HEK293T (cell line): ENCODE data around the gene MAGEC3.

Experiments used
- BHLHE40 ChIP-seq: fragments of 450-650 bp; IDR thresholded peaks from 2 replicates; pipeline ENCODE4 v1.6.1; 2016; ENCODE audit warnings: mild to moderate bottlenecking, moderate library complexity, borderline replicate concordance
- CTBP1 ChIP-seq: fragments of 450-650 bp; IDR thresholded peaks from 2 replicates; pipeline ENCODE4 v1.6.1; 2016; ENCODE audit warnings: borderline replicate concordance
- ELF4 ChIP-seq: fragments of 450-650 bp; IDR thresholded peaks from 2 replicates; pipeline ENCODE4 v1.6.1; 2017; ENCODE audit warnings: antibody characterized with exemption
- FOXA1 ChIP-seq: fragments of 450-650 bp; IDR thresholded peaks from 2 replicates; pipeline ENCODE4 v1.6.1; 2016; ENCODE audit warnings: mild to moderate bottlenecking
- FOXK2 ChIP-seq: fragments of 450-650 bp; IDR thresholded peaks from 2 replicates; pipeline ENCODE4 v1.6.1; 2016; ENCODE audit warnings: mild to moderate bottlenecking
- FOXM1 ChIP-seq: fragments of 450-650 bp; IDR thresholded peaks from 2 replicates; pipeline ENCODE4 v1.6.1; 2017; ENCODE audit warnings: mild to moderate bottlenecking, borderline replicate concordance
- HDGF ChIP-seq: fragments of 450-650 bp; IDR thresholded peaks from 2 replicates; pipeline ENCODE4 v1.6.1; 2017; ENCODE audit warnings: antibody characterized with exemption, borderline replicate concordance
- LEF1 ChIP-seq: fragments of 450-650 bp; IDR thresholded peaks from 2 replicates; pipeline ENCODE4 v1.6.1; 2017; ENCODE audit warnings: mild to moderate bottlenecking, borderline replicate concordance
- NFRKB ChIP-seq: fragments of 450-650 bp; IDR thresholded peaks from 2 replicates; pipeline ENCODE4 v1.6.1; 2016; ENCODE audit warnings: mild to moderate bottlenecking, moderate library complexity
- PKNOX1 ChIP-seq: fragments of 450-650 bp; IDR thresholded peaks from 2 replicates; pipeline ENCODE4 v1.6.1; 2016
- SP1 ChIP-seq: fragments of 450-650 bp; IDR thresholded peaks from 2 replicates; pipeline ENCODE4 v1.6.1; 2017
- SUZ12 ChIP-seq: fragments of 450-650 bp; IDR thresholded peaks from 2 replicates; pipeline ENCODE4 v1.6.1; 2016; ENCODE audit warnings: mild to moderate bottlenecking
- TARDBP ChIP-seq: fragments of 450-650 bp; IDR thresholded peaks from 2 replicates; pipeline ENCODE4 v1.6.1; 2016
- ZNF384 ChIP-seq: fragments of 450-650 bp; IDR thresholded peaks from 2 replicates; pipeline ENCODE4 v1.6.1; 2016

- no peak for TF ChIP-seq BHLHE40
- no peak for TF ChIP-seq FOXK2
- no peak for TF ChIP-seq NFRKB
- TF ChIP-seq ZNF384 = no peak
- TF ChIP-seq HDGF = no peak
- no peak for TF ChIP-seq FOXM1
- TF ChIP-seq TARDBP = no peak
- TF ChIP-seq SP1 = no peak
- no peak for TF ChIP-seq SUZ12
- TF ChIP-seq CTBP1 = no peak
- no peak for TF ChIP-seq LEF1
- no peak for TF ChIP-seq PKNOX1
- TF ChIP-seq ELF4 = no peak
- TF ChIP-seq FOXA1 = no peak
Measured at GRCh38 chrX:141947350-141947749, 109.2 kb downstream of the MAGEC3 start.
